Esophagus muscularis mucosa (tissue), 4 donors: ENCODE measurements around the gene KLK4. TPM values are rescaled to one million over a fixed set of nuclear protein-coding genes. Genes with fewer than 3 reads are reported as not detected.

ENCODE experiments used
- DNase-seq: peaks from one replicate; pipeline ENCODE4 v3.0.0-alpha.2; 2017; ENCODE audit errors: extremely low spot score
- H3K27ac ChIP-seq, 4 donors: fragments of 200-600 bp; sonication (generic); replicated peaks in 1 of 4; 1 replicate in 3 of 4; 2 replicates in 1 of 4; pipeline ENCODE4 v1.5.1; 2016 to 2019; ENCODE audit warnings: mild to moderate bottlenecking in 1 of 4
- H3K27me3 ChIP-seq, 4 donors: fragments of 200-600 bp; sonication (generic); one replicate each; pipeline versions ENCODE4 v1.5.1 to v1.6.0; 2016 to 2019
- H3K36me3 ChIP-seq, 4 donors: fragments of 200-600 bp; sonication (generic); one replicate each; pipeline ENCODE4 v1.5.1; 2016 to 2019
- H3K4me1 ChIP-seq, 4 donors: fragments of 200-600 bp; sonication (generic); one replicate each; pipeline ENCODE4 v1.5.1; 2016 to 2019
- H3K4me3 ChIP-seq, 4 donors: fragments of 200-600 bp; sonication (generic); 1 replicate in 2 of 4; 2 replicates in 2 of 4; pipeline ENCODE4 v1.5.1; 2016 to 2019; ENCODE audit warnings: mild to moderate bottlenecking in 4 of 4, moderate library complexity in 1 of 4
- H3K9me3 ChIP-seq, 4 donors: fragments of 200-600 bp; sonication (generic); 1 replicate in 3 of 4; 2 replicates in 1 of 4; pipeline ENCODE4 v1.5.1; 2016 to 2019
- EP300 ChIP-seq: sonication (generic); formaldehyde crosslinking; IDR thresholded peaks from one replicate; pipeline ENCODE4 v1.6.1; 2017; ENCODE audit warnings: antibody characterized with exemption
- POLR2A ChIP-seq: fragments of 450-650 bp; IDR thresholded peaks from one replicate; pipeline ENCODE4 v1.6.1; 2017; ENCODE audit warnings: antibody characterized with exemption, moderate library complexity, mild to moderate bottlenecking, low read depth
- POLR2AphosphoS5 ChIP-seq, 2 donors: sonication (generic); formaldehyde crosslinking; IDR thresholded peaks; one replicate each; pipeline ENCODE4 v1.6.1; 2017; ENCODE audit warnings: antibody characterized with exemption in 2 of 2
- WGBS: methylation state at CpG from one replicate; pipeline ENCODE4 v1.1.5; 2018; 5-methylcytosine and 5-hydroxymethylcytosine counted together
- intact Hi-C: fragments of 100-400 bp; cut with DNase I; formaldehyde crosslinking; loops from one replicate; pipeline ENCODE4 v1.15.1; 2023
- total RNA-seq, 4 donors: library from RNA; depleted of rRNA; stranded (reverse); fragments of >200 nt; gene quantifications; one replicate each; pipeline versions ENCODE4 v1.1.0 to v1.2.1, GENCODE V29; 2016
- TF ChIP-seq, protein P1 (sequence below), 3 experiments: fragments of 200-600 bp in 2 of 3; fragments of 450-650 bp in 1 of 3; sonication (generic) in 2 of 3; IDR thresholded peaks; one replicate each; pipeline ENCODE4 v1.5.1; 2017 to 2019; ENCODE audit warnings: antibody characterized with exemption in 3 of 3, mild to moderate bottlenecking in 2 of 3, moderate library complexity in 1 of 3

KLK4 gene
- total RNA-seq, 4 donors from 2014 or later, result not detected

DNA sequence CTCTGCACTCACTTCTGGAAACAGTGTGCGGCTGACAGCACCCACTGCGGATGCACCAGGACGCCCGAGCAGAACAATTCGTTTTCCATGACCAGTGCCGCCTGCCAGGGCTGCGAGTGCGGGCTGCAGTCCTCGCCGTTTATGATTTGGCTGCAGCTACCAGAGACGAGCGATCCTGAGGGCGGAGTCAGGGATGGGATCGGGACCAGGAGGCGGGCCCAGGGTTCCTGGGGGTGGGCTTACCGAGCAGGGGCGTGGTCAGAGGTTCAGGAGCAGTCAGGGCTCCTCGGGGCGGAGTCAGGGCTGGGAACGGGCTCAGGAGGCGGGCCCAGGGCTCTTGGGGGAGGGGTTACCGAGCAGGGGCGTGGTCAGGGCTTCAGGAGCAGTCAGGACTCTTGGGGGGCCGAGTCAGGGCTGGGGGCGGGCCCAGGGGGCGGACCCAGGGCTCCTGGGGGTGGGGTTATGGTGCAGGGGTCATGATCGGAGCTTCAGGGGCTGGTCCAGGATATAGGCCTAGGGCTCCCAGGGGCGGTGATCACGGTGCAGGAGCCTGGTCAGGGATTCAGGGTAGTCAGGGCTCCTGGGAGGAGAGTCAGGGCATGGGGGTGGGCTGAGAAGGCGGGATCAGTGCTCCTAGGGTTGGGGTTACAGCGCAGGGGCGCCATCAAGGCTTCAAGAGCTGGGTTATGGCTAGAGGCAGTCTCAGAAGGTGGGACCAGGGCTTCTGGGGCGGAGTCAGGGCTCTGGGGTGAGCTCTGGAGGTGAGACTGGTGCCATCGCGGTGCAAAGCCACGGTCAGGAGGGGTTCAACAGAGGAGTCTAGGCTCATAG lies 1.7 kb downstream of the KLK4 start:
- peaks cover 0 to 10% (median 7%) of the 10 kb centered on the region in 4 donors for H3K4me1 ChIP-seq
- intact Hi-C loops, result no loop called here
- TF ChIP-seq EP300 (no peak), POLR2A (no peak), POLR2AphosphoS5 (IDR thresholded peaks at IDR 0.05) (no peak)
- TF ChIP-seq, protein P1, sequence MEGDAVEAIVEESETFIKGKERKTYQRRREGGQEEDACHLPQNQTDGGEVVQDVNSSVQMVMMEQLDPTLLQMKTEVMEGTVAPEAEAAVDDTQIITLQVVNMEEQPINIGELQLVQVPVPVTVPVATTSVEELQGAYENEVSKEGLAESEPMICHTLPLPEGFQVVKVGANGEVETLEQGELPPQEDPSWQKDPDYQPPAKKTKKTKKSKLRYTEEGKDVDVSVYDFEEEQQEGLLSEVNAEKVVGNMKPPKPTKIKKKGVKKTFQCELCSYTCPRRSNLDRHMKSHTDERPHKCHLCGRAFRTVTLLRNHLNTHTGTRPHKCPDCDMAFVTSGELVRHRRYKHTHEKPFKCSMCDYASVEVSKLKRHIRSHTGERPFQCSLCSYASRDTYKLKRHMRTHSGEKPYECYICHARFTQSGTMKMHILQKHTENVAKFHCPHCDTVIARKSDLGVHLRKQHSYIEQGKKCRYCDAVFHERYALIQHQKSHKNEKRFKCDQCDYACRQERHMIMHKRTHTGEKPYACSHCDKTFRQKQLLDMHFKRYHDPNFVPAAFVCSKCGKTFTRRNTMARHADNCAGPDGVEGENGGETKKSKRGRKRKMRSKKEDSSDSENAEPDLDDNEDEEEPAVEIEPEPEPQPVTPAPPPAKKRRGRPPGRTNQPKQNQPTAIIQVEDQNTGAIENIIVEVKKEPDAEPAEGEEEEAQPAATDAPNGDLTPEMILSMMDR (IDR thresholded peaks at IDR 0.05), result no peak
- H3K36me3 ChIP-seq, result no peaks in the 10 kb centered on the region
- peaks cover 0 to 94% (median 38%) of the 10 kb centered on the region in 4 donors for H3K27me3 ChIP-seq
- H3K27ac ChIP-seq, result no peak overlapping the region
- no peak for DNase-seq
- H3K9me3 ChIP-seq, result no peaks in the 10 kb centered on the region
- 5% methylated on average over 8 of the region's 36 CpGs for WGBS
- H3K4me3 ChIP-seq, result no peak overlapping the region

DNA sequence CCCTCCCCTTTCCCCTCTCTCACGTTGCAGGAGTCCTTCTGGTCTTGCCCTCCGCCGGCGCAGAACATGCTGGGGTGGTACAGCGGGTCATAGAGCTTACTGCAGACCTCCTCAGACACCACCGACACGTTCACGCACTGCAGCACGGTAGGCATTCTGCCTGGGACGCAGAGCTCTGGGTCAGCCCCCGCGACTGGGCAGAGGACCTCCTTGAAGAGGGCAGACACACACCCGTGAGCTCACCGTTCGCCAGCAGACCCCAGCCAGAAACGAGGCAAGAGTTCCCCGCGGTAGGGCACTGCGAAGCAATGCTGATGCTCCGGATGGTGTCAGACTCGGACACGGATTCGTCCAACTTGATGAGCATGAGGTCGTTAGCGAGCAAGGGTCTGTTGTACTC lies 2.9 kb downstream of the KLK4 start:
- WGBS, result 66% methylated on average over 25 of the region's 25 CpGs
- Histone ChIP-seq H3K4me3 (no peak overlapping the region), H3K4me1 (peaks cover 0 to 10% (median 7%) of the 10 kb centered on the region in 4 donors), H3K27ac (no peak overlapping the region), H3K27me3 (peaks cover 0 to 97% (median 38%) of the 10 kb centered on the region in 4 donors), H3K36me3 (no peaks in the 10 kb centered on the region), H3K9me3 (no peaks in the 10 kb centered on the region)
- DNase-seq, result no peak
- no peak for TF ChIP-seq POLR2A
- TF ChIP-seq POLR2AphosphoS5 (IDR thresholded peaks at IDR 0.05), result no peak
- TF ChIP-seq, protein P1 (IDR thresholded peaks at IDR 0.05), result no peak
- no peak for TF ChIP-seq EP300
- intact Hi-C loops, result no loop called here

DNA sequence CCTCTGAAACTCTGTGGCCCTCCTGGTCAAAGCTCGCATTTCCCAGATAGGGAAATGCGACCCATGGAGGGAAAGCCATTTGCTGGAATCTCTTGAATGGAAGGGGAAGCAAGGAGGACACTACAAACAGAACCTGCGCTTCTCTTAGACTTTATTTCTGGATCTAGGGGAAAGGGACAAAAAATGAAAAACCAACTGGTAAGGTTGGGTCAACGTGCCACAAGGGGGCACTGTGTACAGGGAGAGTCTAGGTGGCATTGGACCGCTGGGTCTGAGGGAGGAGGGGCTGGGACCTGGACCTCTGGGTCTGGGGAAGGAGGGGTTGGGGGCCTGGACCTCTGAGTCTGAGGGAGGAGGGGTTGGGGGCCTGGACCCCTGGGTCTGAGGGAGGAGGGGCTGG lies 5.0 kb downstream of the KLK4 start:
- H3K4me3 ChIP-seq, result no peak overlapping the region
- H3K36me3 ChIP-seq, result no peaks in the 10 kb centered on the region
- TF ChIP-seq, protein P1 (IDR thresholded peaks at IDR 0.05), result peak in 1 of 3 experiments; percentile 27
- TF ChIP-seq POLR2A, result no peak
- TF ChIP-seq POLR2AphosphoS5 (IDR thresholded peaks at IDR 0.05), result no peak
- peaks cover 0 to 84% (median 30%) of the 10 kb centered on the region in 4 donors for H3K27me3 ChIP-seq
- DNase-seq, result no peak
- peaks cover 0 to 10% (median 7%) of the 10 kb centered on the region in 4 donors for H3K4me1 ChIP-seq
- 13% methylated on average over 5 of the region's 5 CpGs for WGBS
- intact Hi-C loops, result no loop called here
- H3K9me3 ChIP-seq, result no peaks in the 10 kb centered on the region
- no peak overlapping the region for H3K27ac ChIP-seq

DNA sequence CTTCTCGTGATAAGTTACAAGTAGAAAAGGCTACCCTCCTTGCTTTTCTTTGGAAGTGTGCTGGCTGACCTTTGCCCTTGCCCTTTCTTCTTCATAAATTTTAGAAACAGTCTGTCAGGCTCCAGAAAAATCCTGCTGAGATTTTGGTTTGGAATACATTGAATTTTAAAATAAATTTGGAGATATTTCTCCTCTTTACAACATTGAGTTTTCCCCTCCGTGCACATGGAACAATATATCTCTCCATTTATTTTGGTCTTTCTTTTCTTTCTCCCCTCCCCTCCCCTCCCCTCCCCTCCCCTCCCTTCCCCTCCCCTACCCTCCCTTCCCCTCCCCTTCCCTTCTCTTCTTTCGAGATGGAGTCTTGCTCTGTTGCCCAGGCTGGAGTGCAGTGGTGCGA lies 8.6 kb downstream of the KLK4 start:
- Histone ChIP-seq H3K27ac (no peak overlapping the region), H3K27me3 (peaks cover 0 to 77% (median 9%) of the 10 kb centered on the region in 4 donors), H3K9me3 (no peaks in the 10 kb centered on the region), H3K4me3 (no peak overlapping the region), H3K36me3 (no peaks in the 10 kb centered on the region), H3K4me1 (no peaks in the 10 kb centered on the region)
- WGBS, result 65% methylated on average over 4 of the region's 4 CpGs
- intact Hi-C loops, result no loop called here
- TF ChIP-seq POLR2AphosphoS5 (IDR thresholded peaks at IDR 0.05) (no peak), POLR2A (no peak), EP300 (no peak)
- TF ChIP-seq, protein P1 (IDR thresholded peaks at IDR 0.05), result no peak
- DNase-seq, result no peak
